Activated CD4-positive, alpha-beta T cell treated with anti-CD3 and anti-CD28 coated beads, Interleukin-2, amount 10 ng/mL, durations not matched to agents 24 days and 14 days (primary cell): ENCODE measurements around the gene LYL1. TPM values are rescaled to one million over a fixed set of nuclear protein-coding genes. Genes with fewer than 3 reads are reported as not detected.

Experiments used
- DNase-seq: peaks from one replicate; pipeline ENCODE4 v3.0.0; 2022
- H3K27ac Mint-ChIP-seq: one replicate; pipeline ENCODE4 v1.8.0; 2022; ENCODE audit warnings: mild to moderate bottlenecking, mixed read lengths
- H3K27me3 Mint-ChIP-seq: one replicate; pipeline ENCODE4 v1.8.0; 2022; ENCODE audit warnings: mixed read lengths
- H3K36me3 Mint-ChIP-seq: one replicate; pipeline ENCODE4 v1.8.0; 2022; ENCODE audit warnings: low read depth, mild to moderate bottlenecking, mixed read lengths
- H3K4me1 Mint-ChIP-seq: one replicate; pipeline ENCODE4 v1.8.0; 2021; ENCODE audit warnings: mixed read lengths
- H3K4me3 Mint-ChIP-seq: one replicate; pipeline ENCODE4 v1.8.0; 2022; ENCODE audit warnings: mild to moderate bottlenecking, moderate library complexity, mixed read lengths
- H3K9me3 Mint-ChIP-seq: one replicate; pipeline ENCODE4 v1.8.0; 2021; ENCODE audit warnings: mixed read lengths
- intact Hi-C: fragments of 100-400 bp; cut with micrococcal nuclease; formaldehyde crosslinking; loops from one replicate; pipeline ENCODE4 v1.15.1; 2023
- total RNA-seq: library from RNA; stranded (reverse); gene quantifications from 2 replicates; pipeline ENCODE4 v1.2.3, GENCODE V29; 2022

LYL1 gene
- total RNA-seq, 1 donor from 2014 or later = 2.4 TPM

DNA sequence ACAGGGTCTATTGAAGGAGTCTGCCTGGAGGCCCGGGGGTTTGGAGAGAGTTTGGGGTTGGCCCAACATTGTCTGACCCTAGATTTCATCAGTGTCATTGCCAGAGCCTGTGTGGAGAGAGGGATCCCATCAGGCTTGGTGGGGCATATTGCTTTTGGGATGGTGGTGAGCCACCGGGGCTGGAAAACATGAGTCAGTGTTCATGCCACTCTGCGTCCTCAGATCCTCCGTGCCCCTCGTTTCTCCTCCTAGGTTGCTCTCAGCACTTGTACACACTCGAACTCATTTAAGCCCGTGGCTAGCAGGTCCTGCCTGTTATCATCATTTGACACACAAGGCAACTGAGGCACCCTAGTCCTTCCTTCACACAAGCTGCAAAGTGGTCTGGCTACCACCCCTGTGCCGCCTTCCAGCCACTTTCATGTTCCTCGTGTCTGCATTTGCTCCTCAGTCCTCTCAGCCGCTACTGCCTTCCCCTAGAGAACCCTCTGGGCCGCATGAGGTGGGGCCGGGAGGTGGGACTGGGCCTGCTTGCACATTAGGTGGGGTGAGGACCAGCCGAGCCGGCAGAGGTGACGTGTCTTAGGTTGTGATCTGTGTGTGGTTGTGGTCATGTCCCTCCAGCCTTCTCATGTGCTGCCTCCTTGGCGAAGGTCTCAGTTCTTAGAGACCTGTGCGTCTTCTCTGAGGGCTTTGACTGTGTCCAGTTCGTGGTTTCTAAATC lies 19.1 kb upstream of the LYL1 start:
- Mint-ChIP-seq H3K36me3 (peaks cover 36% of the 10 kb centered on the region), H3K4me3 (no peak overlapping the region), H3K27me3 (no peaks in the 10 kb centered on the region), H3K27ac (peak overlapping the region; percentile 2), H3K4me1 (peaks cover 30% of the 10 kb centered on the region), H3K9me3 (no peaks in the 10 kb centered on the region)
- no peak for DNase-seq
- intact Hi-C loops = no loop called here

DNA sequence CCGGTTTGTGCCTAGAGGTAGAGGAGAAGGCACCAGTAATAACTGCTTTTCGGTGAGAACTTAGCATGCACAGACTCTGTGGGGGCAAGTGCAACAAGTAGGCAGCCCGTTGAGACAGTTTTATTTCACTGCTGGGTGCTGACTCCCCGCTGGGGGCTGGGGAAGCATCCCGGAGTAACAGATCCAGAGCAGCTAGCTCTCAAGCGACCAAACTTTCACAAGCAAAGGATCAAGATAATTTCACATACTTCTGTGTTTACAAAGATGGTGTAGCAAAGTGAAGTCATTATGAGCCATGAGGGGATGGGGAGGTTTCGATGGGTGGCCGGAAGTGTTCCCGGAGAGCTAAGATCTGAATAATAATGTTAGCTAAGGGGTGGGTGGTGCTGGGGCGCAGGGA lies 18.2 kb upstream of the LYL1 start:
- H3K36me3 Mint-ChIP-seq = peaks cover 35% of the 10 kb centered on the region
- no peak overlapping the region for H3K4me3 Mint-ChIP-seq
- H3K27me3 Mint-ChIP-seq = no peaks in the 10 kb centered on the region
- no peaks in the 10 kb centered on the region for H3K9me3 Mint-ChIP-seq
- H3K27ac Mint-ChIP-seq = peak overlapping the region; percentile 48
- DNase-seq = no peak
- H3K4me1 Mint-ChIP-seq = peaks cover 30% of the 10 kb centered on the region
- intact Hi-C loops = no loop called here

DNA sequence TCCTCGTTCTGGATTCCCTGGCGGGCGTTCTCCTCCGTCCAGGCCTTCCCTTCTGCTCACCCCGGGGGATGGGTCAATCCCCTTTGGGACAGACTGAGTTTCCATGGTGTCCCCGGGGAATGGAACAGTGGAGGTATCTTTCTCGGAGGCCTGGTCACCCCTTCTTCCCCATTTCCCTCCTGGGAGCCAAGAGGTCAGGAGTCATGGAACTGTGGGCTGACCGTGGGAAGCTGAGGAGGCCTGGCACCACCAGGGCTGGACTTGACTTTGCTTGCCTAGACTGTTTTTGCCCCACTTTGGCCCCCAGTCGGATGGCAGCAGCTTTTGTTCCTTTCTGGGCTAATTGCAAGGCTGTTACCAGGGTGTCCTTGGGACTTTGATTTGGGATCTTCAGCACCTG lies 17.4 kb upstream of the LYL1 start:
- H3K4me3 Mint-ChIP-seq = peak overlapping the region; percentile 51
- H3K27ac Mint-ChIP-seq = no peak overlapping the region
- no peak for DNase-seq
- H3K4me1 Mint-ChIP-seq = peaks cover 36% of the 10 kb centered on the region
- H3K27me3 Mint-ChIP-seq = no peaks in the 10 kb centered on the region
- H3K9me3 Mint-ChIP-seq = no peaks in the 10 kb centered on the region
- H3K36me3 Mint-ChIP-seq = peaks cover 41% of the 10 kb centered on the region
- intact Hi-C loops = no loop called here

DNA sequence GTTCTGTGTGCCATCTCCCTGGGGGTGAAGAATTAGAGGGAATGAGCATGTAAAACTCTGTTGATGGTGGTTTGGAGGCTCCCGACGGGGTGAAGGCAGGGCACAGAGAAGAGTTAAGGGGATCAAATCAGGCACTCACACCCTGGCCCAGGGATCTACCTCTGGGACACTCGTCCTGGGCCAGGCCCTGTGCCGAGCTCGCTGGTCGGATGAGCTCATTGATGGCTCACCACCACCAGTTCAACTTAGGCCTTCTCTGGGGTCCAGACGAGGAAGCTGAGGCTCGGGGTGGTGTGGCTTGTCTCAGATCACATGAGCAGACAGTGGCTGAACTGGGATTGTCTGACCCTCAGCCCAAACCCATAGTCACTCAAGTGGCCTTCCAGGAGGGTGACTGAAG lies 17.0 kb upstream of the LYL1 start:
- H3K4me1 Mint-ChIP-seq = peaks cover 39% of the 10 kb centered on the region
- intact Hi-C loops = no loop called here

GRCh38 chr19:13118424-13119193 lies 16.0 kb upstream of the LYL1 start:
- peaks cover 39% of the 10 kb centered on the region for H3K4me1 Mint-ChIP-seq
- intact Hi-C loops = loop anchor here (1.0 kb wide), 2 partner anchors 14 to 32 kb away; partner anchors contain the start of genes IER2 and STX10
- H3K27me3 Mint-ChIP-seq = no peaks in the 10 kb centered on the region
- no peaks in the 10 kb centered on the region for H3K9me3 Mint-ChIP-seq
- H3K36me3 Mint-ChIP-seq = peaks cover 44% of the 10 kb centered on the region
- H3K4me3 Mint-ChIP-seq = peak overlapping the region; percentile 85
- DNase-seq = peak; percentile 84
- H3K27ac Mint-ChIP-seq = peak overlapping the region; percentile 87

More for the DNA sequence above, 17.0 kb upstream of the LYL1 start:
- DNase-seq = no peak
- peak overlapping the region; percentile 87 for H3K27ac Mint-ChIP-seq
- H3K27me3 Mint-ChIP-seq = no peaks in the 10 kb centered on the region
- no peaks in the 10 kb centered on the region for H3K9me3 Mint-ChIP-seq
- peaks cover 40% of the 10 kb centered on the region for H3K36me3 Mint-ChIP-seq
- H3K4me3 Mint-ChIP-seq = peak overlapping the region; percentile 85

DNA sequence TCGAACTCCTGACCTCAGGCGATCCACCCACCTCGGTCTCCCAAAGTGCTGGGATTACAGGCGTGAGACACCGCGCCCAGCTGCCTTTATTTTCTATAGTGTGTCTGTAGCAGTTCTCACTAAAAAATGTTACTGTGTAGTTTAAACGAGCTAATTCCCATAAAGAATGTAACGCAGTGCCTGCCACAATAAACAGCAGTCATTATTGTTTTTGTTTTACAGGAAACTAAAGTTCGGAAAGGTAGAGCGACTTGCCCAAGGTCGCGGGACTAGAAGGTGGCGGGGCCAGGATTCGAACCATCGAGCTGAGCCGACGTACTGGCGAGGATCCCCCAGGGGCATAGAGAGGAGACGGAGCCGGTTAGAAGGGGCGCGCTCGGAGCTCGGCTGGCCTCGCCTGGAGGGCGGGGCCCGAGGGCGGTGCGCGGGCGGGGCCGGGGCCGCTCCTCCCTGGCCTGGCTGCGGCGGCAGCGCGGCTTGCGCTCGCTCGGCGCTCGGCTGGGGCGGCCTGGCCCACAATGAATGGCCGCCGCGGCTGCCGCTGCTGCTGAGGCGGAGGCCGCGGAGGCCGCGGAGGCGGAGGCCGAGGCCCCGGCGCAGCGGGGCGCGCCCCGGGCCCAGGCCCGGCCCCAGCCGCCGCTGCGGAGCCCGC lies 15.2 kb upstream of the LYL1 start, which contains the start of gene NACC1:
Gene NACC1, plus strand, starts transcription at position 493 of the 652 bp plus-strand sequence. CDS start 16,944 bp downstream, outside the sequence.
- Mint-ChIP-seq H3K9me3 (no peaks in the 10 kb centered on the region), H3K27me3 (no peaks in the 10 kb centered on the region), H3K27ac (peak within 1 kb of the TSS; percentile 97), H3K4me1 (peaks cover 39% of the 10 kb centered on the region), H3K4me3 (peak within 1 kb of the TSS; percentile 97), H3K36me3 (peaks cover 37% of the 10 kb centered on the region)
- intact Hi-C loops = loop anchor here (1.0 kb wide), 2 partner anchors 14 to 32 kb away; partner anchors contain the start of genes IER2 and STX10
- DNase-seq = peak; percentile 98

GRCh38 chr19:13117176-13117771 lies 14.6 kb upstream of the LYL1 start:
- no peak for DNase-seq
- peak overlapping the region; percentile 97 for H3K4me3 Mint-ChIP-seq
- H3K36me3 Mint-ChIP-seq = peaks cover 38% of the 10 kb centered on the region
- H3K4me1 Mint-ChIP-seq = peaks cover 33% of the 10 kb centered on the region
- no peaks in the 10 kb centered on the region for H3K27me3 Mint-ChIP-seq
- intact Hi-C loops = no loop called here
- peak overlapping the region; percentile 97 for H3K27ac Mint-ChIP-seq
- no peaks in the 10 kb centered on the region for H3K9me3 Mint-ChIP-seq

- H3K4me1 Mint-ChIP-seq = peaks cover 29% of the 10 kb centered on the region
- peak within 1 kb of the TSS; percentile 97 for H3K4me3 Mint-ChIP-seq
- H3K27ac Mint-ChIP-seq = peak within 1 kb of the TSS; percentile 97
- DNase-seq = peak; percentile 97
- no peaks in the 10 kb centered on the region for H3K9me3 Mint-ChIP-seq
- no peaks in the 10 kb centered on the region for H3K27me3 Mint-ChIP-seq
- H3K36me3 Mint-ChIP-seq = peaks cover 36% of the 10 kb centered on the region
- intact Hi-C loops = loop anchor here (1.0 kb wide), 1 partner anchor 12 kb away; no protein-coding TSS in a partner anchor
Observed at GRCh38 chr19:13116282-13117175, 13.9 kb upstream of the LYL1 start, which contains the start of gene TRMT1. TRMT1 (minus strand) TSS chr19:13116740; CDS start chr19:13116399, 341 bp downstream.

GRCh38 chr19:13115936-13116281 lies 13.3 kb upstream of the LYL1 start:
- H3K36me3 Mint-ChIP-seq = peaks cover 34% of the 10 kb centered on the region
- no peaks in the 10 kb centered on the region for H3K9me3 Mint-ChIP-seq
- peak overlapping the region; percentile 97 for H3K27ac Mint-ChIP-seq
- intact Hi-C loops = loop anchor here (1.0 kb wide), 1 partner anchor 12 kb away; no protein-coding TSS in a partner anchor
- no peaks in the 10 kb centered on the region for H3K27me3 Mint-ChIP-seq
- H3K4me3 Mint-ChIP-seq = peak overlapping the region; percentile 97
- peaks cover 25% of the 10 kb centered on the region for H3K4me1 Mint-ChIP-seq
- no peak for DNase-seq

DNA sequence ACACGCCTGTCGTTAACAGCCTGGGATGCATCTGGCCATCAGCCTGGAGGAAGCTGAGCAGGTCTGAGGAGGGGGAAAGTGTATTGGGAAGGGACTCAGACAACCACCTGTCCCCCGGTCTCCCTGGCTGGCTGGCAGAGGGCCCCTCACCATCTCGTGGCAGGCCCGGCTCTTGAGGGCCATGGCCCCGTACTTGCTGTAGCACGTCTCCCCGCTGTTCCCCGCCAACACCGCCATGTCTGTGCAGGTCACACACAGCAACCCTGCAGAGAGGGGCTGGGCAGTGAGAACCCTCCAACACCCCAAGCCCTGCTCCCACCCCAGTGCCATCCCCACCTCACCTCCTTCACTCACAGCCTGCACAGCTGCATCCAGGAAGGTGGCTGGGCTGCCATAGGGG lies 9.9 kb upstream of the LYL1 start:
- Mint-ChIP-seq H3K9me3 (no peaks in the 10 kb centered on the region), H3K4me1 (peaks cover 11% of the 10 kb centered on the region), H3K4me3 (no peak overlapping the region), H3K27me3 (no peaks in the 10 kb centered on the region), H3K36me3 (peaks cover 34% of the 10 kb centered on the region), H3K27ac (no peak overlapping the region)
- DNase-seq = no peak
- intact Hi-C loops = no loop called here

DNA sequence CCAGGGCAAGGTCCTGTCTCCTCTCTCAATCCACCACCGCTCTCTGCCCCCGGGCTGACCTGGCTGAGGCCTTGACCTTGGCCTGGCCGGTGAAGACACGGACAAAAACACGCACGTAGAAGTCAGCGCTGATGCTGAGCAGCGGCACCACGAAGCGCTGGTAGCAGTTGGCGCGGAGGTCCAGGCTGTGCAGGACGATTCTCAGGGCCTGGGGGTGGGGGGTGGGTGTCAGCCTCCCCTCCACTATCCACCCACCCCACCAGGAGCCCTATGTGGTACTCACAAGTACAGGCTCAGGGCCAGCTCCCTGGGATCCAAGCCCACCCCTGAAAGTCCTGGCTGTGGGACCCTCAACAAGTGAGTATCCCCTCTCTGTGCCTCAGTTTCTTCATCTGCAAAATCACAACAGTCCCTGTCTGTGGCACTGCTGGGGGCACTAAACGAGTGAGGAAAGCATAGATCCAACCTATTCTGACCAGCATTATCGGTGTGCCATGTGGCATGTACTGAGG lies 7.5 kb upstream of the LYL1 start:
- DNase-seq = no peak
- H3K4me1 Mint-ChIP-seq = peaks cover 5% of the 10 kb centered on the region
- H3K9me3 Mint-ChIP-seq = no peaks in the 10 kb centered on the region
- H3K4me3 Mint-ChIP-seq = no peak overlapping the region
- intact Hi-C loops = no loop called here
- peaks cover 36% of the 10 kb centered on the region for H3K36me3 Mint-ChIP-seq
- H3K27ac Mint-ChIP-seq = no peak overlapping the region
- no peaks in the 10 kb centered on the region for H3K27me3 Mint-ChIP-seq

GRCh38 chr19:13109361-13110098 lies 6.9 kb upstream of the LYL1 start:
- H3K4me3 Mint-ChIP-seq = no peak overlapping the region
- no peaks in the 10 kb centered on the region for H3K9me3 Mint-ChIP-seq
- no peak for DNase-seq
- no peaks in the 10 kb centered on the region for H3K27me3 Mint-ChIP-seq
- peaks cover 35% of the 10 kb centered on the region for H3K36me3 Mint-ChIP-seq
- intact Hi-C loops = no loop called here
- peaks cover 5% of the 10 kb centered on the region for H3K4me1 Mint-ChIP-seq
- H3K27ac Mint-ChIP-seq = no peak overlapping the region
